Measurements from ENCODE around the gene PLA2G5.
"Not testable (repeated sequence)": the region's sequence is repeated elsewhere in the genome, so short reads cannot be mapped to it uniquely, and the experiment has no call there.

Gene PLA2G5

GRCh38 chr1:20069874-20070273, at the start of gene PLA2G5:
Gene PLA2G5, plus strand, starts transcription at chr1:20070194. Its CDS starts 14,637 bp downstream, at chr1:20084831.
- no peak for DNase-seq

DNA sequence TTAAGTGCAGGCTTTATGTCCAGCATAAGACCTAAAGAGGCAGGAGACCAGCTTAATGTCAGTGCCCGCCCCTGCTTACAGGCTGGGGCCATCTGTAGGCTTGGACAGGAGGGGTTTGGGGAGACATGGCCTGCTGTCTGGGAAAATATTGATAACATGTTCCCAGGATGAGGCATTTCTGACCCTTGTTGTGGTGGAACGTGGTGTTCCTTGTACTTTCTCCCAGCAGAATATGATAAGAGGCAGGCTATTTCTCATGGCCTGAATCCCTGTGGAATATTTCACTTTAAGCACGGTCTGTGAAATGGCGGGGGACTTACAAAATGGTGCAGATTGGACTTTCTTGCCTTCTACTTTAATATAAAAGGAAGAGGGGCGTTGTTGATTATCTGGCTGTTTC, 41.9 kb upstream of the PLA2G5 start:
- DNase-seq, result no peak

GRCh38 chr1:20028726-20029125, 41.3 kb upstream of the PLA2G5 start:
- DNase-seq, result no peak

DNA sequence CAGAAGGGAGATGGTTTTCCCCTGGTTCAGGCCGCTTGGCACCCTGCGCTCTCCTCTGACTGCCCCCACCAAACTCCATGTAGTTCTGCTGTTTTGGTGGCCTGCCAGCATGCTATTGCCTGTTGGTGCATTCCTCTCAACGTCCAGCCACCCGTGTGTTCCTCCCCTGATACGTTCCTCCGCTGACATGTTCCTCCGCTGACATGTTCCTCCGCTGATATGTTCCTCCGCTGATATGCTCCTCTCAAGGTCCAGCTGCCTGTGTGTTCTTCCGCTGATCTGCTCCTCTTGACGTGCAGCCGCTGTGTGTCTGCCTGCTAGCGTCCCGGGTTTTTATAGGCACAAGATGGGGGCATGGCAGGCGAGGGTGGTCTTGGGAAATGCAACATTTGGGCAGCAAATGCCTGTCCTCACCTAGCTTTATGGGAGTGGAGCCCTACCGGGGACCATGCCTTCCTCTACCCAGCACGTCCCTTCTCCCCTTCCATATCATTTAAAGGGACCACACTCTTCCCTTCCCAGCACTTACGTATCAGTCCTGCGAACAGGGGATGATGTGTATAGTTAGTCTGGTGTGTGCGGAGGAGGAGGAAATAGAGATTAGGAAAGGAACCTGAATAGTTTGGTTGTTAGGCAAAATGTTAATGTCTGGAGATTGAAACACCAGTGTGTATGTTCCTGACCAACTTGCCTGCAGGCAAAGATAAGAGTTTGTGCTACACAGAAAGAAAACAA, 40.6 kb upstream of the PLA2G5 start:
- DNase-seq, result no peak

- not testable (repeated sequence) for DNase-seq
Measured at GRCh38 chr1:20030436-20031151, 39.4 kb upstream of the PLA2G5 start.

GRCh38 chr1:20031161-20031560, 38.8 kb upstream of the PLA2G5 start:
- DNase-seq, result no peak

DNA sequence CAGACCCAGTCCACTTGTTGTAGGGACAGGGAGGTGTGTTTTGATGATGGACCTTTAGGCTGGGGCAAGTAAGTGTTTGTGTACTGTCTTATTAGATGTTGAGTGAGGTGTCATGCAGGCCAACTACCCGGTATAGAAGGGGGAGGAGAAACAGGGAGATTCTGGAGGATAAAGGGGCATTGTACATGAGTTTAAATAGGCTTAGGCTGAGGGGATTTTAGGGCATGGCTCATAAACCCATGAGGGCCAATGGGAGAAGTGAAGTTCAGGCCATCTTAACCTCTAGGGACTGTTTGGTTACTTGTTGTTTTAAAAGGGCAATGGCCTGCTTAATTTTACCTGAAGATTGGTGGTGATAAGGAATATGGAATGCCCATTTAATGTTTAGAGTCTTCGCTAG, 38.2 kb upstream of the PLA2G5 start:
- DNase-seq, result no peak

GRCh38 chr1:20032425-20032824, 37.6 kb upstream of the PLA2G5 start:
- DNase-seq, result no peak

DNA sequence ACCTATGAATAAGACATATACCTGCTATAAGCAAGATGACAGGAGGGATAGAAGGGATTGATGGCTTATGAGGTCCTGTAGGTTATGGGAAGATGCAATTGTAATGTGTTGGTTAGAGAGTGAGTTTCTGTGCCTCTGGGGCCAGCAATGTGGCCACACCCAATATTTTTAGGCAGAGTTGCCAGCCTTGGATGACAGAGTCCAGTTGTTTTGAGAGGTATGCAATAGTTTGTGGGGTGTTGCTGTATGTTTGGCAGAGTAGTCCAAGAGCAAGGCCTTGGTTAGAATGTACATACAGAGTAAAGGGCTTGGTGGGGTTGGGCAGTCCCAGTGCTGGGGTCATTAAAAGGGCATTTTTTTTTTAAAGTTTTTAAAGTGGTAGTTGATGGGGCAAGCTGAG, 36.6 kb upstream of the PLA2G5 start:
- no peak for DNase-seq

- no peak for DNase-seq
Measured at GRCh38 chr1:20035114-20035513, 34.9 kb upstream of the PLA2G5 start.

- DNase-seq, result no peak
Measured at GRCh38 chr1:20037877-20038276, 32.1 kb upstream of the PLA2G5 start.

DNA sequence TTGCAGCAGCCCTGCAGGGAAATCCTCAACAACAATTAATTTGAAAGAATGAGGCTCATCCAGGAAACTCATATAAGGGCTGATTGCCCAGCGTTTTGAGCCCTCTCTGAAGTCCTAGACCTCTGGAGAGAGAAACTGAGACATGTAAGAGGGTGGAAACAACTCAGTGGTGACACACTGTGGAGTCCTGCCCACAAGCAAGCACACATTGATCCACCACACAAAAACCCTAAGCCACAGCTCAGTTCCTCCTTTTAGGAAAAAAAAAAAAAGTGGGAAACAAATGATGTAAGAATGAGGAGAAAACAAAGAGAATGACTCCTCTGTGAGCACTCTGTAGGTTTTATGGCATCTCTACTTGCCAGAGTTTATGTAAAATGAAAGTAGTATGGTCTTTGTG, 22.9 kb upstream of the PLA2G5 start:
- no peak for DNase-seq

DNA sequence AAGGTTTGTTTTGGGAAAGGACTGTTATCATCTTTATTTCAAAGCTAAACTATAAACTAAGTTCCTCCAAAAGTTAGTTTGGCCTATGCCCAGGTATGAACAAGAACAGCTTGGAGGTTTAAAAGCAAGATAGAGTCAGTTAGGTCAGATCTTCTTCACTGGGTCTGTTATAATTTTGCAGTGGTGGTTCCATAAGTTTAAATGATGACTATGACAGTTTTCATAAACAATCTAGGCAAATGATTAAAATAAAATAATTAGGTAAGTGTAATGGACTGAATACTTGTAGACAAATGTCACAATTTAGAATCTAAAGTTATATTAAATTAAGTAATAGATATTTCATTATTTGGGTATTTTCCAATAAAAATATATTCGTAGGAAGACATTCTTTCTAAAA, 21.4 kb upstream of the PLA2G5 start:
- no peak for DNase-seq

DNA sequence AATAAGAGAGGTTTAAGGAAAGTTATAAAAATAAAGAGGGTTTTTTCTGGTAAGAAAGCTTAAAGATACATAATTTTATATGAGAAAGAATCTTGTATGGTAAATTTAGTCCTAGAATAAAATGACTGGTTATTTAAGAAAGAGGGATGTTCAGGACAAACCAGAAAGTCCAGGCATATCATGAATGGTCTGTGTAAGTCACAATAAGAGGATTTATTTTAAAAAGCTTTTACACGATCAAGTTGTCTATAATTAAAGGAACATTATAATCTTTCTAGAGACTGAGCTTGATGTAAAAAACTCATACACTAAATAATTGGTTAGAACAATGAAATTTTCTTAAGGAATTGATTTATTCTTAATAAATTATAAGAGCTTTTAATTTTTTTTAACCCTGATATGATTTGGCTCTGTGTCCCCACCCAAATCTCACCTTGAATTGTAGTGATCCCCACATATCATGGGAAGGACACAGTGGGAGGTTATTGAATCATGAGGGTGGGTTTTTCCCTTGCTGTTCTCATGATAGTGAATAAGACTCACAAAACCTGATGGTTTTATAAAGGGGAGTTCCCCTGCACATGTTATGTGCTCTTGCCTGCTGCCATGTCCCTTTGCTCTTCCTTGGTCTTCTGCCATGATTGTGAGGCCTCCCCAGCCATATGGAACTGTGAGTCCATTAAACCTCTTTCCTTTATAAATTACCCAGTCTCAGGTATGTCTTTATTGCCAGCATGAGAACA, 20.8 kb upstream of the PLA2G5 start:
- not testable (repeated sequence) for DNase-seq

GRCh38 chr1:20051218-20051829, 18.7 kb upstream of the PLA2G5 start:
- DNase-seq, result no peak

DNA sequence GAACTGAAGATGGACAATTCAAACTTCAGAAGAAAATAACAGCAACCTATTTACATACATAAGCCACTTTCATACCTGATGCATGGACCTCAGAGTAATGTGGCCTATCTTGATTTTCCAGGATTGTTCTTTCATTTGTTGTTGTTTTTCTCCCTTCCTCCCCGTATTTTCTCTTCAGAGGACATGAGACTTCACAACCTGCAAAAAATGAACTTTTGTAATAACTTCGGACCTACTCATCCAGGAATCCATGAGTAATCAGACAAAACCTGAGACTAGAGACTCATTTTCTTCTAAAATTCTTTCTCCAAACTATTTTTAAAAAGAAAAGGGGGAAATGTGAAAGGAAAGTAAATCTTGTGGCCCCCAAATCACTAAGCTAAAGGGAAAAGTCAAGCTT, 17.6 kb upstream of the PLA2G5 start:
- no peak for DNase-seq

DNA sequence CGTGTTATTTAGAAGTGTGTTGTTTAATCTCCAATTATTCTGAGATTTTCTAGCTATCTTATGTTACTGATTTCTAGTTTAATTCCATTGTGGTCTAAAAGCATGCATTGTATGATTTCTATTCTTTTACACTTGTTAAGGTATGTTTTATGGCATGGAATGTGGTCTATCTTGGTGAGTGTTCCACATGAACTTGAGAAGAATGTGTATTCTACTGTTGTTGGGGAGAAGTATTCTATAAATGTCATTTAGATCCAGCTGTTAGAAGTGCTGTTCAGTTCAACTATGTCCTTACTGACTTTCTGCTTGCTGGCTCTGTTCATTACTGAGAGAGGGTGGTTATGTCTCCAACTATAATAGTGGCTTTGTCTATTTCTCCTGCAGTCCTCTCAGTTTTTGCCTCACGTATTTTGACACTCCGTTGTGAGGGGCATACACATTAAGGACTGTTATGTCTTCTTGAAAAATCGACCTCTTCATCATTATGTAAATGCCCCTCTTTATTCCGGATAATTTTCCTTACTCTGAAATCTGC, 12.0 kb upstream of the PLA2G5 start:
- no peak for DNase-seq

DNA sequence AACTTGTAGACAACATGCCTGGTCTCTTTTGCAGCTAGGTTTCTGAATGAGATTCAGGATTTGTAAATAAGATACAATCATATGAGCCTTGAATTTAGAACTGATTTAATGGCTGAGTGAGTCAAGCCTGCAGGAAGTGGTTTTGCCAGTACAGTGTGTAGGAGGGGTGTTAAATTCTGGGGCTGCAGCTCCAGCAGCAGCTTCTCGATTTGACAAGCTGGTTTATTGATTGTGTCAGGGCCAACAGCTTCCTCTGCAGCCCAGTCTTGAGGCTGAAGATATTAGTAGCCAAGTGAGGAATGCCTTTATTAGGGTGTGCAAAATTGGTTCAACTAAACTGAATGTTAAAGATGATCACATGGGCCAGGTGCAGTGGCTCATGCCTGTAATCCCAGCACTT, 11.5 kb upstream of the PLA2G5 start:
- DNase-seq, result no peak

DNA sequence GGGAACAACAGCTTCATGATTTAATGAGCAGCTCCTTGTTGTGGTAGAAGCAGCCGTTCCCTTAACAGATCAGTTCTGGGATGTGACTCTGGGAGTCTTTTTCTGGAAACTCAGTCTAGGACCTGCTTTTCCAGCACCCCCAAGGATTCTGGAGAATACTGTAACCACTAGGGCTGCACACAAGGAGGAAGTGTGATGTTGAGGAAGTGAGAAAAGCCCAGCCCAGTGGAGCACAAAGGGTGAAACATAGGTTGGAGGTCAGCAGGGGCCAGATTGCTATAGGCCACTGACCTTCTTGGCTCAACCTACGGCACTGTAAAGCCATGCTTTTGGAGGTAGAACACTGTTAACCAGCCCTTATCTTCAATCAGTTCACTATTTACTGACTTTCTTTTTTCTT, 10.1 kb upstream of the PLA2G5 start:
- no peak for DNase-seq

- DNase-seq, result not testable (repeated sequence)
Measured at GRCh38 chr1:20060791-20061190, 9.2 kb upstream of the PLA2G5 start.

DNA sequence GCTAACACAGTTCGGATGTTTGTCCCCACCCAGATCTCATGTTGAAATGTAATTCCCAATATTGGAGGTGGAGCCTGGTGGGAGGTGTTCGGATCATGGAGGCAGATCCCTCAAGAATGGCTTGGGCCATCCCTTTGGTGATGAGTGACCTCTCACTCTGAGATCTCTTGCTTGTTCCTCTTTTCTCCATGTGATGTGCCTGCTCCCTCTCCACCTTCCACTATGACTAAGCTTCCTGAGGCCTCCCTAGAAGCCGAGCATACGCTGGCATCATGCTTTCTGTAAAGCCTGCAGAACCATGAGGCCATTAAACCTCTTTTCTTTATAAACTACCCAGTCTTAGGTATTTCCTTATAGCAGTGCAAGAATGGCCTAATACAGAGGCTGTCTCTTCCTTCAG, 8.1 kb upstream of the PLA2G5 start:
- DNase-seq, result no peak

GRCh38 chr1:20063861-20064292, 6.1 kb upstream of the PLA2G5 start:
- no peak for DNase-seq

- DNase-seq, result no peak
Measured at GRCh38 chr1:20068722-20069121, 1.3 kb upstream of the PLA2G5 start.

Measured in activated CD4-positive, alpha-beta T cell treated with anti-CD3 and anti-CD28 coated beads for 1 hour (primary cell).